B cell (primary cell): Measurements from ENCODE around the gene PALB2. TPM values are rescaled to one million over a fixed set of nuclear protein-coding genes. Genes with fewer than 3 reads are reported as not detected.
A peak's percentile ranks its signal among the peaks of the same experiment; 100 is the strongest.

Experiments used
- ATAC-seq: fragments of 200-7000 bp; cut with Tn5 transposase; one replicate; pipeline ENCODE4 v1.10.0; 2021; ENCODE audit warnings: low read depth, mild to moderate bottlenecking, moderate number of reproducible peaks, moderate library complexity
- CTCF ChIA-PET: fragments of 350-600 bp; sonication (Branson Sonifier 250); formaldehyde crosslinking; loops from one replicate; lab custom pipeline; 2021; ENCODE audit warnings: antibody characterized with exemption, inconsistent platforms; lab: Charles Lee
- POLR2A ChIA-PET: fragments of 350-600 bp; sonication (Branson Sonifier 250); formaldehyde crosslinking; loops from one replicate; lab custom pipeline; 2021; ENCODE audit warnings: antibody characterized with exemption; lab: Charles Lee
- DNase-seq: peaks from one replicate; pipeline ENCODE4 v3.0.0; 2013
- H2AFZ ChIP-seq: 2 replicates; pipeline ENCODE4 v1.6.1; 2012; ENCODE audit warnings: mild to moderate bottlenecking, low read depth, low read length; ENCODE audit not compliant: insufficient read depth, poor library complexity, severe bottlenecking
- H3K27ac ChIP-seq, 2 donors: 1 replicate in 1 of 2; 2 replicates in 1 of 2; pipeline ENCODE4 v1.5.1; 2012 to 2013; ENCODE audit warnings: low read length in 2 of 2, mild to moderate bottlenecking in 2 of 2, moderate library complexity in 1 of 2
- H3K27me3 ChIP-seq, 4 experiments: fragments of 200-600 bp in 1 of 4; sonication (generic) in 1 of 4; replicated peaks in 1 of 4; 1 replicate in 2 of 4; 2 replicates in 2 of 4; pipeline versions ENCODE4 v1.6.1 to v1.7.0; 2013 to 2016; ENCODE audit warnings: low read length in 3 of 4, mild to moderate bottlenecking in 2 of 4, mixed read lengths in 1 of 4, moderate library complexity in 1 of 4; ENCODE audit not compliant: insufficient read depth in 4 of 4, control insufficient read depth in 3 of 4; ENCODE audit errors: control extremely low read depth in 1 of 4
- H3K36me3 ChIP-seq, 2 experiments: replicated peaks in 1 of 2; 1 replicate in 1 of 2; 2 replicates in 1 of 2; pipeline versions ENCODE4 v1.6.1 to v1.7.1; 2013; ENCODE audit warnings: low read length in 1 of 2; ENCODE audit not compliant: insufficient read depth in 2 of 2, control insufficient read depth in 1 of 2; ENCODE audit errors: control extremely low read depth in 1 of 2, extremely low read depth in 1 of 2
- H3K4me1 ChIP-seq, 2 donors: fragments of 200-600 bp in 1 of 2; sonication (generic) in 1 of 2; 1 replicate in 1 of 2; 2 replicates in 1 of 2; pipeline versions ENCODE4 v1.5.1 to v1.6.1; 2013 to 2017; ENCODE audit warnings: low read length in 2 of 2; ENCODE audit not compliant: control insufficient read depth in 2 of 2, insufficient read depth in 2 of 2
- H3K4me2 ChIP-seq: replicated peaks from 2 replicates; pipeline ENCODE3; 2012; ENCODE audit warnings: mild to moderate bottlenecking, low read depth, low read length; ENCODE audit not compliant: poor library complexity, severe bottlenecking
- H3K4me3 ChIP-seq, 5 experiments: fragments of 200-600 bp in 1 of 5; sonication (generic) in 1 of 5; 1 replicate in 3 of 5; 2 replicates in 2 of 5; pipeline versions ENCODE4 v1.5.1 to v1.7.0; 2011 to 2016; ENCODE audit warnings: low read length in 4 of 5, mild to moderate bottlenecking in 4 of 5, low read depth in 2 of 5, control low read depth in 1 of 5, moderate library complexity in 1 of 5; ENCODE audit not compliant: insufficient read depth in 1 of 5; ENCODE audit errors: control extremely low read depth in 1 of 5, extremely low read depth in 1 of 5
- H3K79me2 ChIP-seq: fragments of 200-600 bp; sonication (generic); one replicate; pipeline ENCODE4 v1.6.0; 2016; ENCODE audit warnings: low read length; ENCODE audit not compliant: control insufficient read depth, insufficient read depth
- H3K9ac ChIP-seq: fragments of 200-600 bp; sonication (generic); 2 replicates; pipeline ENCODE4 v1.6.1; 2017; ENCODE audit warnings: mild to moderate bottlenecking, low read length, moderate library complexity
- H3K9me3 ChIP-seq, 3 donors: one replicate each; pipeline versions ENCODE4 v1.6.1 to v1.7.1; 2013; ENCODE audit warnings: low read length in 2 of 3; ENCODE audit not compliant: control insufficient read depth in 2 of 3, insufficient read depth in 1 of 3; ENCODE audit errors: control extremely low read depth in 1 of 3
- H4K20me1 ChIP-seq: 2 replicates; pipeline ENCODE4 v1.6.0; 2012; ENCODE audit warnings: mild to moderate bottlenecking, low read length; ENCODE audit not compliant: insufficient read depth, control insufficient read depth, poor library complexity, severe bottlenecking
- H3K27ac Mint-ChIP-seq: one replicate; pipeline ENCODE4 v1.8.0; 2021; ENCODE audit warnings: mixed read lengths
- H3K27me3 Mint-ChIP-seq: one replicate; pipeline ENCODE4 v1.8.0; 2021; ENCODE audit warnings: mixed read lengths
- H3K4me1 Mint-ChIP-seq: one replicate; pipeline ENCODE4 v1.8.0; 2021; ENCODE audit warnings: mixed read lengths
- H3K4me3 Mint-ChIP-seq: one replicate; pipeline ENCODE4 v1.8.0; 2021; ENCODE audit warnings: mixed read lengths
- H3K9me3 Mint-ChIP-seq: one replicate; pipeline ENCODE4 v1.8.0; 2022; ENCODE audit warnings: mixed read lengths; ENCODE audit not compliant: insufficient read depth
- EZH2 ChIP-seq: IDR thresholded peaks from 2 replicates; pipeline ENCODE4 v1.6.1; 2012; ENCODE audit warnings: borderline replicate concordance, low read depth, mild to moderate bottlenecking, moderate library complexity, low read length; ENCODE audit not compliant: insufficient read depth, poor library complexity, severe bottlenecking
- WGBS: methylation state at CpG from one replicate; pipeline ENCODE4 v1.1.5; 2013; ENCODE audit warnings: missing lambda C conversion rate; ENCODE audit not compliant: insufficient coverage; 5-methylcytosine and 5-hydroxymethylcytosine counted together
- intact Hi-C: fragments of 100-400 bp; cut with micrococcal nuclease; formaldehyde crosslinking; loops from one replicate; pipeline ENCODE4 v1.10.0; 2022
- polyA plus RNA-seq: library from polyadenylated mRNA; depleted of rRNA; stranded (reverse); fragments of >200 nt; gene quantifications from 2 replicates; pipeline ENCODE4 v1.2.3, GENCODE V29; 2012
- total RNA-seq, 2 donors: library from RNA; stranded (reverse); fragments of 120-200 nt in 1 of 2; gene quantifications; 1 replicate in 1 of 2; 2 replicates in 1 of 2; pipeline versions ENCODE4 v1.2.3 to v1.2.4, GENCODE V29; 2013 to 2022
- TF ChIP-seq, protein P1 (sequence below): fragments of 200-600 bp; IDR thresholded peaks from one replicate; pipeline ENCODE4 v1.8.0; 2022; ENCODE audit warnings: antibody characterized with exemption, mild to moderate bottlenecking

Gene PALB2
- total and polyA plus RNA-seq, 2 donors (not counting 1 experiment from before 2014, with no cell fraction given) = 3.6 to 16.3 TPM

DNA sequence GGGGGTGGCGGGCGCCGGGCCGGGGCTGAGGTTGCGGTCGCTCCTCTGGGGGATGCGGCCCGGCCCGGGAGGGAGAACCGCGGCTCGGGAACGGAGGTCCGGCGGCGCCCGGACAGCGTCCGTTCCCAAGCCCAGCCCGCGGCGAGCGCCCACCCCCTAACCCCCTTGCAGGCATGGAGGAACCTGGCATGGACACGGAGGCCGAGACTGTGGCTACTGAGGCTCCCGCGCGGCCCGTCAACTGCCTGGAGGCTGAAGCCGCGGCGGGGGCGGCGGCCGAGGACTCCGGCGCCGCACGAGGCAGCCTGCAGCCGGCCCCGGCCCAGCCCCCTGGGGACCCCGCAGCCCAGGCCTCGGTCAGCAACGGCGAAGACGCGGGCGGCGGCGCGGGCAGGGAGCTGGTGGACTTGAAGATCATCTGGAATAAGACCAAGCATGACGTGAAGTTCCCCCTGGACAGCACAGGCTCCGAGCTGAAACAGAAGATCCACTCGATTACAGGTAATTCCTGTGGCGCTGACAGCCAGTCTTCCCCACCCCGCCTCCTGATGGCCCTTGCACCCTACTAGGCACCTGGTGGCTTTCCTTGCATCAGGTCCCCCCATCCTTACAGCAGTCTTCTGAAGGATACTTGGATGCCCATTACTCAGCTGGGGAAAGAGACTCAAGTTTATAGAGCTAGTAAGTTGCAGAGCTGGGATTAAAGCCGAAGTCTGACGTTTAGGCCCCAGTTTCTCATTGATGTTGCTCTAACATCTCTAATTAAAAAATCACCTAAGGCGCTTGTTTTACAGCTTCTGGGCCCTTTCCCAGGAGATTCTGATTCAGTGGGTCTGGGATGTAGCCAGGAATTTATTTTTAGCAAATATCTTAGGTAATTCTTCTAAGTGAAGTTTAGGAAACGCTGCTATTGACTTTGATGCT, 83.1 kb downstream of the PALB2 start:
- Histone ChIP-seq H3K27me3 (no peaks in the 10 kb centered on the region), H3K4me1 (peaks cover 11 to 20% of the 10 kb centered on the region in 2 donors), H3K4me3 (peak overlapping the region; percentile 2 to 90 (median 86)), H3K79me2 (peaks cover 44% of the 10 kb centered on the region), H4K20me1 (no peaks in the 10 kb centered on the region), H3K9ac (peak overlapping the region; percentile 81), H3K27ac (peak overlapping the region in 1 of 2 donors; percentile 70), H3K9me3 (no peaks in the 10 kb centered on the region), H3K36me3 (peaks cover 1 to 33% of the 10 kb centered on the region in 2 experiments), H2AFZ (peak overlapping the region; percentile 89), H3K4me2 (peak overlapping the region; percentile 89)
- ATAC-seq (no peak), DNase-seq (no peak)
- H3K9me3 Mint-ChIP-seq = no peaks in the 10 kb centered on the region
- under 1% methylated on average over 56 of the region's 60 CpGs for WGBS
- ChIA-PET POLR2A (interaction anchor here (0.7 to 2.4 kb wide), 6 partner anchors 38 to 53 kb away, joined by 5 to 9 read pairs (median 6); partner anchors contain the start of gene GGA2), CTCF (interaction anchor here (0.6 to 5.0 kb wide), 11 partner anchors 9 to 947 kb away, joined by 3 to 35 read pairs (median 5); partner anchors contain the start of genes DCTN5, GGA2, NDUFAB1 and PALB2)
- peak overlapping the region; percentile 93 for H3K4me3 Mint-ChIP-seq
- peaks cover 34% of the 10 kb centered on the region for H3K4me1 Mint-ChIP-seq
- no peak for TF ChIP-seq EZH2
- TF ChIP-seq, protein P1, sequence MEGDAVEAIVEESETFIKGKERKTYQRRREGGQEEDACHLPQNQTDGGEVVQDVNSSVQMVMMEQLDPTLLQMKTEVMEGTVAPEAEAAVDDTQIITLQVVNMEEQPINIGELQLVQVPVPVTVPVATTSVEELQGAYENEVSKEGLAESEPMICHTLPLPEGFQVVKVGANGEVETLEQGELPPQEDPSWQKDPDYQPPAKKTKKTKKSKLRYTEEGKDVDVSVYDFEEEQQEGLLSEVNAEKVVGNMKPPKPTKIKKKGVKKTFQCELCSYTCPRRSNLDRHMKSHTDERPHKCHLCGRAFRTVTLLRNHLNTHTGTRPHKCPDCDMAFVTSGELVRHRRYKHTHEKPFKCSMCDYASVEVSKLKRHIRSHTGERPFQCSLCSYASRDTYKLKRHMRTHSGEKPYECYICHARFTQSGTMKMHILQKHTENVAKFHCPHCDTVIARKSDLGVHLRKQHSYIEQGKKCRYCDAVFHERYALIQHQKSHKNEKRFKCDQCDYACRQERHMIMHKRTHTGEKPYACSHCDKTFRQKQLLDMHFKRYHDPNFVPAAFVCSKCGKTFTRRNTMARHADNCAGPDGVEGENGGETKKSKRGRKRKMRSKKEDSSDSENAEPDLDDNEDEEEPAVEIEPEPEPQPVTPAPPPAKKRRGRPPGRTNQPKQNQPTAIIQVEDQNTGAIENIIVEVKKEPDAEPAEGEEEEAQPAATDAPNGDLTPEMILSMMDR = no peak
- no peaks in the 10 kb centered on the region for H3K27me3 Mint-ChIP-seq
- peak overlapping the region; percentile 93 for H3K27ac Mint-ChIP-seq
- intact Hi-C loops = loop anchor here (1.0 kb wide), 5 partner anchors 38 to 105 kb away; partner anchors contain the start of genes COG7, DCTN5, GGA2 and NDUFAB1
